HUES6 (cell line): ENCODE measurements around the gene SIAE.
"Not testable (repeated sequence)": the region's sequence is repeated elsewhere in the genome, so short reads cannot be mapped to it uniquely, and the experiment has no call there.

ENCODE experiments used
- H3K27ac ChIP-seq: 2 replicates; pipeline ENCODE4 v1.7.0; 2013; ENCODE audit warnings: low read depth, mild to moderate bottlenecking, low read length, inconsistent platforms
- H3K27me3 ChIP-seq: 2 replicates; pipeline ENCODE4 v1.6.1; 2013; ENCODE audit warnings: low read length; ENCODE audit not compliant: control insufficient read depth, insufficient read depth
- H3K36me3 ChIP-seq: 2 replicates; pipeline ENCODE4 v1.6.1; 2013; ENCODE audit warnings: low read length; ENCODE audit not compliant: control insufficient read depth, insufficient read depth
- H3K4me1 ChIP-seq: 2 replicates; pipeline ENCODE4 v1.6.1; 2013; ENCODE audit warnings: low read length; ENCODE audit not compliant: control insufficient read depth, insufficient read depth
- H3K4me3 ChIP-seq: 2 replicates; pipeline ENCODE4 v1.5.1; 2013; ENCODE audit warnings: low read depth, low read length
- H3K9ac ChIP-seq: one replicate; pipeline ENCODE4 v1.6.1; 2013; ENCODE audit warnings: mild to moderate bottlenecking, low read length
- H3K9me3 ChIP-seq: 2 replicates; pipeline ENCODE4 v1.6.1; 2013; ENCODE audit warnings: low read depth, low read length; ENCODE audit not compliant: control insufficient read depth, insufficient read depth

Gene SIAE

DNA sequence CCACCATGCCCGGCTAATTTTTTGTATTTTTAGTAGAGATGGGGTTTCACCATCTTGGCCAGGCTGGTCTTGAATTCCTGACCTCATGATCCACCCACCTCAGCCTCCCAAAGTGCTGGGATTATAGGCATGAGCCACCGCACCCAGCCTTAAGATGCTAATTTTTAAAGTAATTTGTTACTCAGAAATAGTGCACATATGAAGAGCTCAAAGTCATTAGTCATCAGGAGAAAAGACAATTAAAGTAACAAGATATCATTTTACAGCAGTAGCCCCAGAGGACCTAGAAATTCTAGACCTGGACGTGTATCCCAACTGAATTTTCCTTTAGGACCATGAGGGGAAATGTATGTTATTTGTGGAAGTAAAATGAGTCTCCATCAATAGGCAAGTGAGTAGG lies 70.8 kb downstream of the SIAE start:
- not testable (repeated sequence) for H3K4me3 ChIP-seq, H3K9ac ChIP-seq, H3K27ac ChIP-seq

DNA sequence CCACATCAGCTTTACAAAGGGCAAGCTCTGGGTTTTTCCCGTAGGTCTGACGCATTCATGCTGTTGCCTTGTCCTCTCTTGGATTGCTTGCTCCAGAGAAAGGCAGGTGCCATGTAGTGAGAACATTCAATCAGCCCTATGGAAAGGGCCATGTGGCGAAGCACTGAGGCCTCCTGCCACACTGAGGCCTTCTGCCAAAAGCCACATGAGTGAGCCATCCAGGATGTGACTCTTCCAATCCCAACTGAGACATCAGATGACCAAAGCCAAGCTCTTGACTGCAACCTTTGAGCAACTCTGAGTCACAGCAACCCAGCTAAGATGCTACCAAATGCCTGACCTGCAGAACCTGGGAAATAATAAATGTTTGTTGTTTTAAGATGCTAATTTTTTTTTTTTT lies 71.3 kb downstream of the SIAE start:
- H3K4me3 ChIP-seq: no peak overlapping the region
- no peak overlapping the region for H3K9ac ChIP-seq
- peaks cover 9% of the 10 kb centered on the region; the same call in 1 of the 2 replicates for H3K4me1 ChIP-seq
- H3K36me3 ChIP-seq: no peaks in the 10 kb centered on the region
- H3K9me3 ChIP-seq: no peaks in the 10 kb centered on the region
- H3K27me3 ChIP-seq: no peaks in the 10 kb centered on the region
- no peak overlapping the region for H3K27ac ChIP-seq

More for the DNA sequence above, 70.8 kb downstream of the SIAE start:
- not testable (repeated sequence) for H3K9me3 ChIP-seq, H3K4me1 ChIP-seq, H3K36me3 ChIP-seq, H3K27me3 ChIP-seq

DNA sequence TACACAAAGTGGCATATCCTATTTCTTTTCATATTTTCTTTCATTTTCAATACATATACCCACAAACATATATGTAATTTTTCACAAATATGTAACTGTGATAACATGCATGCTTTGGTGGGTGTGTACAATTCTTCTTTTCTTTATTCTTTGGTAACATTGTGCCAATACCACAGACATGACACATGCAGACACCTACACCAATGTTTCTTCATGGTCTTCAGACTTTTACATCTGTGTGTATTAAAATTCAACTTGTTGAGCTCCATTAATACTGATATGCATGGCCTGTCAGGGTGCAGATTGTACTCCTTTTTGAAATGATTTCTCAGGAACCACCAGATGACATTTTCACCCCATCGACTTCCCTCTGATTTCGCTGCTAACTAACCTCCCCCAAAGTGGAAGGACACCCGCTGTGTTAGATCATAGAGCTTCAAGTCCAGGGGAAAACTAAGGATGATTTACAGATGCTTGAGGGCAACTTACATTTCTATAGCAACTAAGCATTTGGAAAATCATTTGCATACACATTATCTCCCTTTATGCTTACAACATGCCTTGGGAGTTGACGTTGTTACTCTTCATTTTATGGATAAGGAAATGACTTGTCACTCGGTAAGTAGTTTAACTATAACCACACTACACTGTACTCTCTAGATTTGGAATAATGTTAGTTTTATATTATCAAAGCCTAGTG lies 72.8 kb downstream of the SIAE start:
- Histone ChIP-seq H3K27me3 (no peaks in the 10 kb centered on the region), H3K27ac (no peak overlapping the region), H3K4me3 (no peak overlapping the region; the same call in 1 of the 2 replicates)

DNA sequence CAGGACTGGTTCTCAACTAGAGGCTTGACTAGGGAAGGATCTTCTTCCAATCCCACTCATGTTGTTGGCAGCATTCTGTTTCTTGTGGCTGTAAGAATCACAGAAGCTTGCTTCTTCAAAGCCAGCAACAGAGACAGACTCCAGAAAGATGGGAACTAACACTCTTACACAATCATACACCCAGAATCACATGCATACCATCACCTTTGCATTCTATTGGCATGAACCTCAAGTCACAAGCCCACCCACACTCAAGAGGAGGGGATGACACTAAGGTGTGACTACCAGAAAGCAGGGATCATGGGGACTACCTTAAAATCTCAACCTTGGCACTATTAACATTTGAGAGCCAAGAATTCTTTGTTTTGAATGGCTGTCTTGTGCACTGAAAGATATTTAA lies 75.9 kb downstream of the SIAE start:
- H3K4me3 ChIP-seq: no peak overlapping the region
- H3K36me3 ChIP-seq: no peaks in the 10 kb centered on the region
- no peak overlapping the region for H3K9ac ChIP-seq
- no peak overlapping the region for H3K27ac ChIP-seq
- H3K9me3 ChIP-seq: no peaks in the 10 kb centered on the region
- H3K27me3 ChIP-seq: no peaks in the 10 kb centered on the region
- peaks cover 9% of the 10 kb centered on the region; the same call in 1 of the 2 replicates for H3K4me1 ChIP-seq

More for the DNA sequence above, 72.8 kb downstream of the SIAE start:
- no peaks in the 10 kb centered on the region for H3K9me3 ChIP-seq
- no peak overlapping the region for H3K9ac ChIP-seq
- H3K36me3 ChIP-seq: no peaks in the 10 kb centered on the region
- peaks cover 9% of the 10 kb centered on the region; the same call in 1 of the 2 replicates for H3K4me1 ChIP-seq

DNA sequence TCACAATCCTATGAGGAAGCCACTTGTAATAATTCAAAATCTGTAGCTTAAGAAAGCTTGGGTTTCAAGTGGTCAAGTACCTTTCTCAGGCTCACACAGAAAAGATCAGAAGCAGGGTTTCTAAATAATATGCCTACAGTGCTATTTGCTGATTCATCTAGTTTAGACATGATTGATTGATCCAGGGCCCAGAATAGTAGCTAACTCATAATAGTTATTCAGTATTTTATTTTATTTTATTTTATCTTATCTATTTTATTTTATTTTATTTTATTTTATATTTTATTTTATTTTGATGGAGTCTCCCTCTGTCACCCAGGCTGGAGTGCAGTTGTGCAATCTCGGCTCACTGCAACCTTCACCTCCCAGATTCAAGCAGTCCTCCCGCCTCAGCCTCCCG lies 78.2 kb downstream of the SIAE start:
- no peaks in the 10 kb centered on the region for H3K27me3 ChIP-seq
- no peak overlapping the region for H3K9ac ChIP-seq
- no peaks in the 10 kb centered on the region for H3K9me3 ChIP-seq
- H3K4me3 ChIP-seq: no peak overlapping the region
- no peak overlapping the region for H3K27ac ChIP-seq
- no peaks in the 10 kb centered on the region for H3K36me3 ChIP-seq
- H3K4me1 ChIP-seq: no peaks in the 10 kb centered on the region

DNA sequence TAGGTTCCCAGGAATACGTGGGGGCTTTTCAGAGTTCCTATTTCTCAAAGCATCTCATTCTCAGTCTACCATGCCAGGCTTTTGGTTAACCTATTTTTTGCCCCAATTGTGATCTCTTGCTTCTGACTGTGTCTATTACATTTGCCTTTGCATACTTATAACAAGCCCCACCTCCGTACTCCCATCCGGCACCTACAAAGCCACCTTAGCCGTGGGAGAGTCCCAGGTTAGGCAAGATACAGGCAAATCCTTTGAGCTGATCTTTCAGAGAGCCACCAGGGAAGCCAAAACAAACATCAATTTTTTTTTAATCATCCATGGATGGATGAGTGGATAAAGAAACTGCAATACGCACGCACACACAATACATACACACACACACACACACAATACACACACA lies 80.9 kb downstream of the SIAE start:
- Histone ChIP-seq H3K27me3 (no peaks in the 10 kb centered on the region), H3K4me3 (no peak overlapping the region), H3K36me3 (no peaks in the 10 kb centered on the region), H3K4me1 (no peaks in the 10 kb centered on the region), H3K27ac (no peak overlapping the region), H3K9ac (no peak overlapping the region), H3K9me3 (no peaks in the 10 kb centered on the region)

DNA sequence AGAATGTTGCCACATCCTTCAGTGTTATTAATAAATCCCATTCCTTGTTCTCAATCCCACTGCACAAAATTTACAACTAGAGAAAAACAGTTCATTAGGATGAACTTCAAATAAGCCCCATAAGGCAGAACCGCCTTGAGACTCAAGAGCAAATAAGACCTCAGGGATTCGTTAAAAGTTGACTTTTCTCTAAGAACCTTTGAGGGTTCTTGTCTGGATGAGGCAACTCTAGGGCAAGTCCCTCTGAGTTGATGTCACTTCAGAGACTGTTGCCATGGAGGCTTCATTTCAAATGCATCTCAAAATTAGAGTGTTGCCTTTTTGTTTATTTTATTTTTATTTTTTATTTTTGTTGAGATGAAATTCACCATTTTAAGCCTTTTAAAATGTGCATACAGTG lies 82.1 kb downstream of the SIAE start:
- Histone ChIP-seq H3K9me3 (no peaks in the 10 kb centered on the region), H3K27ac (no peak overlapping the region), H3K27me3 (no peaks in the 10 kb centered on the region), H3K4me3 (no peak overlapping the region), H3K36me3 (no peaks in the 10 kb centered on the region), H3K4me1 (no peaks in the 10 kb centered on the region), H3K9ac (no peak overlapping the region)

DNA sequence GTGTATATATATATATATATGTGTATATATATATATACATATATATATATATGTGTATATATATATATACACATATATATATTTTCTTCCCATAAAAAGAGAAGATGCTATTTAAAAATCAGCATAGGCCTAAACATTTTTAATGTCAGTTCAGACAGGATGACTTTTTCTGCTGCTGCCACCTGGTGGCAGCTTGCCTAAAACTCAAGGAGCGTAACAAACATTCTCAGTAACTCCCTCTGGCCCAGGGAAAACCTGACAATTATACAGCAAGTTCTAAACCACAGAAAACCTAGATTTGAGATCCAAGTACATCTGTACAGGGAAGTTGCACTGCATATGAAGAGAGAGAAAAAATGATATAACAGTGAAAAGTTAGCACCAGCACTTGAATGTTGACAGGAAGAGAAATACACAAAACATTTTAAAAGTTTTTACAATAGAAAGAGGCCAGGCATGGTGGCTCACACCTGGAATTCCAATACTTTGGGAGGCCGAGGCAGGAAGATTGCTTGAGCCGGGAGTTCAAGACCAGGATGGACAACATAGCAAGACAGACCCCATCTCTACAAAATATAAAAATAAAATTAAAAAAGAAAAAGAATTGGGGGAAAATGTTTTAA lies 87.2 kb downstream of the SIAE start:
- no peaks in the 10 kb centered on the region for H3K27me3 ChIP-seq
- H3K4me3 ChIP-seq: no peak overlapping the region
- no peaks in the 10 kb centered on the region; the same call in 1 of the 2 replicates for H3K4me1 ChIP-seq
- H3K27ac ChIP-seq: no peak overlapping the region
- H3K9me3 ChIP-seq: no peaks in the 10 kb centered on the region
- H3K36me3 ChIP-seq: no peaks in the 10 kb centered on the region
- H3K9ac ChIP-seq: no peak overlapping the region

DNA sequence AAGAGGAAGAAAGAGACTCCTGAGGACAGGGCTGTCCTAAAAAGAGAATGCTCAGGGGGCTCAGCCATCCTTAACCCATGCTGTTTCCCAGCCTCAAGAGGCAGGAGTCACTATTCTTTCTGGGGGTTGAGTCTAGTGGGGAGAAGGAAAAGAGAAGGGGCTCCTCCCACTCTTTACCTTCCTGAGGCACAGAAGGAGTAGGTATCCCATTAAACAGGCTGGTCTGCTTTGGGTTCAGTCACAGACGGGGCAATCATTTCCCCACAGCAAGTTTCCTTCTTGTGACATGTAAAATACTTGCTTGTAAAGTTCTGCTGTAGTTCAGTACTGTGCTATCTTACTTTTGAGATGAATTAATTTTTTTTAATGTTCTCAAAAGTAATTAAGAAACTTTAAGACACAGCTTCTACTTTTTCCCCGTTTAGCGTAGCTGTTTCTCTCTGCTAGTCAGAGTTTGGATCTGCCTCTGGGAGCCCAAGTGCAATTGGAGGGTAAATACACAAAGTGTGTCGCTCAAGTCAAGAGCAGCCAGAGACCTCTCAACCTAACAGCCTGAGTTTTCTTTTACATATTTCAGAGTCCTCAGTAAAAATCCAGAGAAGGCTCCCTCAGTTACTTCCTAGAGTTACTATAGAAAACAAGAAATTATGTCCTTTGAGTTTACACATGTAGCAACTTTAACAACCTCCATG lies 88.7 kb downstream of the SIAE start:
- H3K36me3 ChIP-seq: no peaks in the 10 kb centered on the region
- H3K27ac ChIP-seq: no peak overlapping the region
- H3K4me3 ChIP-seq: no peak overlapping the region
- no peaks in the 10 kb centered on the region for H3K27me3 ChIP-seq
- H3K9ac ChIP-seq: no peak overlapping the region
- H3K4me1 ChIP-seq: no peaks in the 10 kb centered on the region; the same call in 1 of the 2 replicates
- no peaks in the 10 kb centered on the region for H3K9me3 ChIP-seq

DNA sequence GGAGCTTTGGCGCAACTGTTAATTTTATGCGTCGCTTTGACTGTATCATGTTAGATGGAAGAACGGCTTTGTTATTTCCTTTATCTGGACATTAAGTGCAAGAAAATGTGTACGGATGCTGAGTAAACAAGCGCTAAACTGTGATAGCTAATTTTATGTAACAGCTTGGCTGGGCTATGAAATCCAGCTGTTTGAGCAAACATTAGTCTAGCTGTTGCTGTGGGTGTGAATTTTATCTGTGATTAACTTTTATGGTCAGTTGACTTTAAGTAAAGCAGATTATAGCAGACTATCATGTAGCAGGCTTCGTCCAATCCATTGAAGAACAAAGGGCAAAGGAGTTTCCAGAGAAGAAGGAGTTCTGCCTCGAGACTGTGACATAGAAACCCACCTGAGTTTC lies 89.8 kb downstream of the SIAE start:
- Histone ChIP-seq H3K9ac (no peak overlapping the region), H3K4me3 (no peak overlapping the region), H3K36me3 (no peaks in the 10 kb centered on the region), H3K27ac (no peak overlapping the region), H3K27me3 (no peaks in the 10 kb centered on the region), H3K9me3 (no peaks in the 10 kb centered on the region), H3K4me1 (no peaks in the 10 kb centered on the region; the same call in 1 of the 2 replicates)
